Calu3 (cell line): ENCODE measurements around the gene CDK13. TPM values are rescaled to one million over a fixed set of nuclear protein-coding genes. Genes with fewer than 3 reads are reported as not detected.

Source experiments
- BruUV-seq: library from RNA; stranded (reverse); fragments of 400-500 nt; replicated peaks from 2 replicates; lab custom pipeline; 2021; lab: Mats Ljungman, UMichigan
- CTCF ChIA-PET: fragments of 300-600 bp; sonication (Branson Sonifier 250); formaldehyde crosslinking; loops from one replicate; lab custom pipeline; 2022; ENCODE audit warnings: antibody characterized with exemption; lab: Charles Lee
- DNase-seq: peaks from one replicate; pipeline ENCODE4 v3.0.0; 2022
- H3K27ac Mint-ChIP-seq: one replicate; pipeline ENCODE4 v1.8.0; 2022; ENCODE audit warnings: mixed read lengths; ENCODE audit not compliant: unreplicated experiment
- H3K27me3 Mint-ChIP-seq: one replicate; pipeline ENCODE4 v1.8.0; 2022; ENCODE audit warnings: mixed read lengths; ENCODE audit not compliant: unreplicated experiment
- H3K36me3 Mint-ChIP-seq: one replicate; pipeline ENCODE4 v1.8.0; 2022; ENCODE audit warnings: mild to moderate bottlenecking, moderate library complexity, mixed read lengths; ENCODE audit not compliant: insufficient read depth, unreplicated experiment
- H3K4me1 Mint-ChIP-seq: one replicate; pipeline ENCODE4 v1.8.0; 2022; ENCODE audit warnings: mild to moderate bottlenecking, low read depth, mixed read lengths; ENCODE audit not compliant: unreplicated experiment
- H3K4me3 Mint-ChIP-seq: one replicate; pipeline ENCODE4 v1.8.0; 2022; ENCODE audit warnings: mild to moderate bottlenecking, low read depth, moderate library complexity, mixed read lengths; ENCODE audit not compliant: unreplicated experiment
- H3K9me3 Mint-ChIP-seq: one replicate; pipeline ENCODE4 v1.8.0; 2022; ENCODE audit warnings: low read depth, mixed read lengths; ENCODE audit not compliant: unreplicated experiment
- CTCF ChIP-seq: fragments of 200-600 bp; IDR thresholded peaks from one replicate; pipeline ENCODE4 v1.8.0; 2022; ENCODE audit warnings: antibody characterized with exemption; ENCODE audit not compliant: unreplicated experiment
- intact Hi-C: fragments of 100-400 bp; cut with micrococcal nuclease; formaldehyde crosslinking; loops from one replicate; pipeline ENCODE4 v1.10.0; 2022; ENCODE audit not compliant: unreplicated experiment
- total RNA-seq: library from RNA; stranded (reverse); gene quantifications from 2 replicates; pipeline ENCODE4 v1.2.3, GENCODE V29; 2022

The CDK13 gene
- total RNA-seq, 1 experiment from 2014 or later, result 86.7 TPM

GRCh38 chr7:40092182-40092581 is 142.1 kb downstream of the CDK13 start:
- H3K4me3 Mint-ChIP-seq, result no peak overlapping the region
- no peak for TF ChIP-seq CTCF
- no peak for DNase-seq
- no peak overlapping the region for H3K27ac Mint-ChIP-seq
- no peaks in the 10 kb centered on the region for H3K9me3 Mint-ChIP-seq
- CTCF ChIA-PET, result no interaction called here
- H3K4me1 Mint-ChIP-seq, result no peaks in the 10 kb centered on the region
- intact Hi-C loops, result no loop called here
- BruUV-seq, result no TSS peak
- peaks cover 58% of the 10 kb centered on the region for H3K36me3 Mint-ChIP-seq
- H3K27me3 Mint-ChIP-seq, result no peaks in the 10 kb centered on the region

GRCh38 chr7:40093631-40094350 is 143.7 kb downstream of the CDK13 start:
- no TSS peak for BruUV-seq
- no peak overlapping the region for H3K27ac Mint-ChIP-seq
- no peaks in the 10 kb centered on the region for H3K4me1 Mint-ChIP-seq
- DNase-seq, result no peak
- CTCF ChIA-PET, result no interaction called here
- peaks cover 45% of the 10 kb centered on the region for H3K36me3 Mint-ChIP-seq
- no peaks in the 10 kb centered on the region for H3K27me3 Mint-ChIP-seq
- no peak for TF ChIP-seq CTCF
- intact Hi-C loops, result no loop called here
- H3K9me3 Mint-ChIP-seq, result no peaks in the 10 kb centered on the region
- H3K4me3 Mint-ChIP-seq, result no peak overlapping the region

GRCh38 chr7:40095230-40095629 is 145.2 kb downstream of the CDK13 start:
- no TSS peak for BruUV-seq

GRCh38 chr7:40095695-40096327 is 145.8 kb downstream of the CDK13 start:
- H3K27ac Mint-ChIP-seq, result no peak overlapping the region
- no peak overlapping the region for H3K4me3 Mint-ChIP-seq
- intact Hi-C loops, result no loop called here
- no peak for TF ChIP-seq CTCF
- H3K27me3 Mint-ChIP-seq, result no peaks in the 10 kb centered on the region
- no peaks in the 10 kb centered on the region for H3K4me1 Mint-ChIP-seq
- H3K9me3 Mint-ChIP-seq, result no peaks in the 10 kb centered on the region
- CTCF ChIA-PET, result interaction anchor here (1.4 kb wide), 1 partner anchor 11 kb away, joined by 3 read pairs; no protein-coding TSS in a partner anchor
- DNase-seq, result no peak
- H3K36me3 Mint-ChIP-seq, result peaks cover 43% of the 10 kb centered on the region
- BruUV-seq, result no TSS peak

More at GRCh38 chr7:40095230-40095629, 145.2 kb downstream of the CDK13 start:
- CTCF ChIA-PET, result interaction anchor here (1.4 kb wide), 1 partner anchor 10 kb away, joined by 3 read pairs; no protein-coding TSS in a partner anchor
- no peak for TF ChIP-seq CTCF
- DNase-seq, result no peak
- Mint-ChIP-seq H3K27me3 (no peaks in the 10 kb centered on the region), H3K36me3 (peaks cover 46% of the 10 kb centered on the region), H3K4me3 (no peak overlapping the region), H3K4me1 (no peaks in the 10 kb centered on the region), H3K9me3 (no peaks in the 10 kb centered on the region), H3K27ac (no peak overlapping the region)
- intact Hi-C loops, result no loop called here
